Gastrocnemius medialis (tissue), 4 donors: ENCODE results near the gene KMT5B.

Experiments used
- CTCF ChIP-seq, 5 experiments: fragments of 450-650 bp in 3 of 5; fragments of 200-600 bp in 2 of 5; sonication (generic) in 2 of 5; IDR thresholded peaks in 4 of 5; conservative IDR thresholded peaks in 1 of 5; 1 replicate in 4 of 5; 2 replicates in 1 of 5; pipeline ENCODE4 v1.5.1; 2016 to 2019; ENCODE audit warnings: antibody characterized with exemption in 5 of 5, mild to moderate bottlenecking in 3 of 5, moderate library complexity in 3 of 5
- POLR2A ChIP-seq, 2 donors: fragments of 450-650 bp; IDR thresholded peaks; one replicate each; pipeline ENCODE4 v1.6.1; 2017; ENCODE audit warnings: antibody characterized with exemption in 2 of 2, mild to moderate bottlenecking in 2 of 2, moderate library complexity in 2 of 2

- TF ChIP-seq POLR2A (IDR thresholded peaks at IDR 0.05) (no peak), CTCF (IDR thresholded peaks at IDR 0.05 in 4 of 5, conservative IDR thresholded peaks at IDR 0.05 in 1 of 5) (no peak)
Measured at GRCh38 chr11:68231621-68232020, 18.5 kb upstream of the KMT5B start.
